IMR-90 (cell line): ENCODE results near the gene HYOU1. TPM values are rescaled to one million over a fixed set of nuclear protein-coding genes. Genes with fewer than 3 reads are reported as not detected.

Experiments used
- ATAC-seq: fragments of 200-7000 bp; cut with Tn5 transposase; 2 replicates; pipeline ENCODE4 v1.9.1; 2020; ENCODE audit warnings: low read depth, mild to moderate bottlenecking, moderate library complexity
- BruUV-seq: library from RNA; stranded (reverse); fragments of 400-500 nt; replicated peaks from 2 replicates; lab custom pipeline; 2021; lab: Mats Ljungman, UMichigan
- CTCF ChIA-PET: fragments of 300-600 bp; formaldehyde crosslinking; extraction: SDS; loops from one replicate; lab custom pipeline; 2021; ENCODE audit warnings: antibody characterized with exemption; lab: Yijun Ruan, JAX
- POLR2A ChIA-PET: fragments of 300-600 bp; sonication (Branson Sonifier 250); formaldehyde crosslinking; loops from one replicate; lab custom pipeline; 2022; ENCODE audit warnings: antibody characterized with exemption; ENCODE audit not compliant: unreplicated experiment; lab: Charles Lee
- DNase-seq: peaks from one replicate; pipeline ENCODE4 v3.0.0; 2013
- H2AFZ ChIP-seq: replicated peaks from 2 replicates; pipeline ENCODE3; 2013; ENCODE audit warnings: low read length, mild to moderate bottlenecking; ENCODE audit not compliant: poor library complexity
- H2AK5ac ChIP-seq: 2 replicates; pipeline ENCODE4 v1.6.1; 2013; ENCODE audit warnings: low read depth, low read length, inconsistent platforms
- H2AK9ac ChIP-seq: replicated peaks from 2 replicates; pipeline ENCODE3; 2013; ENCODE audit warnings: mild to moderate bottlenecking, low read depth, low read length, moderate library complexity; ENCODE audit not compliant: poor library complexity
- H2BK120ac ChIP-seq: 2 replicates; pipeline ENCODE4 v1.6.1; 2013; ENCODE audit warnings: low read depth, low read length, inconsistent platforms
- H2BK15ac ChIP-seq: 3 replicates; pipeline ENCODE4 v1.6.1; 2013; ENCODE audit warnings: low read depth, low read length, inconsistent platforms
- H2BK20ac ChIP-seq: 2 replicates; pipeline ENCODE4 v1.6.1; 2013; ENCODE audit warnings: low read depth, mild to moderate bottlenecking, inconsistent platforms, low read length, moderate library complexity
- H2BK5ac ChIP-seq: 2 replicates; pipeline ENCODE4 v1.6.1; 2013; ENCODE audit warnings: mild to moderate bottlenecking, low read depth, low read length, inconsistent platforms; ENCODE audit not compliant: poor library complexity, severe bottlenecking
- H3K14ac ChIP-seq: replicated peaks from 2 replicates; pipeline ENCODE4 v1.6.1; 2013; ENCODE audit warnings: low read depth, low read length, inconsistent platforms
- H3K18ac ChIP-seq: 2 replicates; pipeline ENCODE4 v1.6.1; 2013; ENCODE audit warnings: low read depth, low read length, control low read depth
- H3K23ac ChIP-seq: 2 replicates; pipeline ENCODE4 v1.6.1; 2013; ENCODE audit warnings: low read depth, low read length, inconsistent platforms
- H3K27ac ChIP-seq: 2 replicates; pipeline ENCODE4 v1.5.1; 2013; ENCODE audit warnings: mild to moderate bottlenecking, control low read depth, low read length; ENCODE audit not compliant: insufficient read depth
- H3K27me3 ChIP-seq: 2 replicates; pipeline ENCODE4 v1.6.1; 2013; ENCODE audit warnings: low read length; ENCODE audit not compliant: control insufficient read depth, insufficient read depth
- H3K36me3 ChIP-seq: 2 replicates; pipeline ENCODE4 v1.6.1; 2013; ENCODE audit warnings: low read length, mixed read lengths; ENCODE audit not compliant: control insufficient read depth, insufficient read depth
- H3K4ac ChIP-seq: 2 replicates; pipeline ENCODE4 v1.6.1; 2013; ENCODE audit warnings: low read depth, low read length, inconsistent platforms
- H3K4me1 ChIP-seq: 2 replicates; pipeline ENCODE4 v1.6.1; 2013; ENCODE audit warnings: low read length, mixed read lengths; ENCODE audit not compliant: control insufficient read depth, insufficient read depth
- H3K4me2 ChIP-seq: 2 replicates; pipeline ENCODE4 v1.6.1; 2013; ENCODE audit warnings: low read depth, mild to moderate bottlenecking, control low read depth, low read length, moderate library complexity
- H3K4me3 ChIP-seq: 2 replicates; pipeline ENCODE4 v1.5.1; 2013; ENCODE audit warnings: low read depth, mild to moderate bottlenecking, control low read depth, low read length, moderate library complexity; ENCODE audit not compliant: insufficient read depth
- H3K56ac ChIP-seq: 2 replicates; pipeline ENCODE4 v1.6.1; 2013; ENCODE audit warnings: low read length, inconsistent platforms; ENCODE audit not compliant: insufficient read depth; ENCODE audit errors: extremely low read depth
- H3K79me1 ChIP-seq, 2 experiments: 2 replicates each; pipeline ENCODE4 v1.6.1; 2013; ENCODE audit warnings: low read length in 2 of 2, inconsistent platforms in 1 of 2, low read depth in 1 of 2
- H3K9ac ChIP-seq: 2 replicates; pipeline ENCODE4 v1.6.1; 2013; ENCODE audit warnings: low read depth, low read length, control low read depth
- H3K9me1 ChIP-seq: 2 replicates; pipeline ENCODE4 v1.6.1; 2013; ENCODE audit warnings: low read length, inconsistent platforms; ENCODE audit not compliant: insufficient read depth
- H3K9me3 ChIP-seq: 2 replicates; pipeline ENCODE4 v1.6.1; 2013; ENCODE audit warnings: low read length; ENCODE audit not compliant: control insufficient read depth, insufficient read depth
- H4K20me1 ChIP-seq: 2 replicates; pipeline ENCODE4 v1.6.1; 2013; ENCODE audit warnings: low read length, inconsistent platforms; ENCODE audit not compliant: insufficient read depth
- H4K5ac ChIP-seq: 2 replicates; pipeline ENCODE4 v1.6.1; 2013; ENCODE audit warnings: mild to moderate bottlenecking, low read depth, low read length, control low read depth
- H4K8ac ChIP-seq, 2 experiments: 2 replicates each; pipeline ENCODE4 v1.6.1; 2013; ENCODE audit warnings: low read depth in 2 of 2, low read length in 2 of 2, control low read depth in 1 of 2, inconsistent platforms in 1 of 2
- H4K91ac ChIP-seq: 2 replicates; pipeline ENCODE4 v1.6.1; 2013; ENCODE audit warnings: low read depth, low read length, inconsistent platforms; ENCODE audit not compliant: insufficient read depth
- CEBPB ChIP-seq: IDR thresholded peaks from 2 replicates; pipeline ENCODE4 v1.6.1; 2012; ENCODE audit warnings: low read depth, low read length, improper control_type of control experiment
- WGBS, 2 experiments: methylation state at CpG; one replicate each; pipeline versions ENCODE4 v1.1.5 to v1.1.7; 2013; ENCODE audit warnings: missing lambda C conversion rate in 2 of 2; ENCODE audit not compliant: insufficient read length in 1 of 2; ENCODE audit errors: extremely low coverage in 2 of 2; 5-methylcytosine and 5-hydroxymethylcytosine counted together
- dilution Hi-C: fragments of 300-500 bp; cut with HindIII; formaldehyde crosslinking; loops from one replicate; pipeline ENCODE4 v1.14.3; 2018; ENCODE audit warnings: low sequenced_read_pairs; ENCODE audit not compliant: unreplicated experiment
- in situ Hi-C: fragments of 300-500 bp; cut with MboI; formaldehyde crosslinking; loops from 3 replicates; pipeline ENCODE4 v1.14.3; 2019; ENCODE audit warnings: low sequenced_read_pairs, inconsistent platforms, mixed read lengths
- intact Hi-C: fragments of 100-400 bp; cut with micrococcal nuclease; formaldehyde crosslinking; loops from 2 replicates; pipeline ENCODE4 v1.10.0; 2022
- polyA plus RNA-seq, 3 experiments: library from polyadenylated mRNA; depleted of rRNA; stranded (reverse); fragments of >200 nt; gene quantifications; 2 replicates each; pipeline ENCODE4 v1.2.3, GENCODE V29; 2012; ENCODE audit warnings: low replicate concordance in 1 of 3
- total RNA-seq: library from RNA; depleted of rRNA; stranded (reverse); fragments of >200 nt; gene quantifications from 2 replicates; pipeline ENCODE4 v1.2.3, GENCODE V29; 2012
- TF ChIP-seq, protein P1 (sequence below): fragments of 150-350 bp; IDR thresholded peaks from 2 replicates; pipeline ENCODE4 v1.6.1; 2016; ENCODE audit warnings: low read depth, mild to moderate bottlenecking, low read length, moderate library complexity, borderline replicate concordance
- TF ChIP-seq, protein P2 (sequence below): fragments of 150-350 bp; IDR thresholded peaks from 2 replicates; pipeline ENCODE4 v1.6.1; 2017; ENCODE audit warnings: mild to moderate bottlenecking, antibody characterized with exemption, low read length, low read depth

HYOU1 gene
- total and polyA plus RNA-seq, 2 of the 4 experiments (the other 2 are of a cell fraction): 117 to 181 TPM

DNA sequence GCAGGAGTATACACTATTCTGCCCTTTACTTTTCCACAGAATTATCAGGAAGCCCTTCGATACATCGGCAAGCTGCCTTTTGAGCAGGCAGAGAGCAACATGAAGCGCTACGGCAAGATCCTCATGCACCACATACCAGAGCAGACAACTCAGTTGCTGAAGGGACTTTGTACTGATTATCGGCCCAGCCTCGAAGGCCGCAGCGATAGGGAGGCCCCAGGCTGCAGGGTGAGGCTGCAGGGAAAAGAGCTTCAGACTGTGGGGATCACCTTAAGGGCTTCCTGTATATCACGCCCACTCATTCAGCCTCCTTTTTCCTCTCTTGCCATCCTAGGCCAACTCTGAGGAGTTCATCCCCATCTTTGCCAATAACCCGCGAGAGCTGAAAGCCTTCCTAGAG lies 20.8 kb upstream of the HYOU1 start:
- in situ Hi-C loops: no loop called here
- Histone ChIP-seq H3K27me3 (no peaks in the 10 kb centered on the region), H2BK120ac (no peak overlapping the region), H3K36me3 (peaks cover 66% of the 10 kb centered on the region), H3K9me3 (no peaks in the 10 kb centered on the region), H3K4me2 (no peak overlapping the region), H3K27ac (no peak overlapping the region), H3K79me1 (0 out of 4 replicates have a peak, but pooled peaks cover 0 to 3% of the 10 kb centered on the region in 2 experiments), H3K56ac (no peak overlapping the region), H2BK20ac (no peak overlapping the region), H3K4me1 (no peaks in the 10 kb centered on the region), H3K4ac (no peak overlapping the region), H3K23ac (no peak overlapping the region), H3K9ac (no peak overlapping the region), H4K5ac (no peak overlapping the region), H3K14ac (no peak overlapping the region), H2BK15ac (no peak overlapping the region), H3K9me1 (no peaks in the 10 kb centered on the region), H2AK5ac (no peak overlapping the region), H3K18ac (no peak overlapping the region), H2AK9ac (no peak overlapping the region), H2AFZ (no peak overlapping the region), H2BK5ac (no peak overlapping the region), H4K91ac (no peak overlapping the region), H4K8ac (no peak overlapping the region), H3K4me3 (no peak overlapping the region), H4K20me1 (no peaks in the 10 kb centered on the region)
- ATAC-seq (no peak), DNase-seq (no peak)
- 100% methylated on average over 7 of the region's 11 CpGs; no CpG with 5 or more reads in 1 of the 2 experiments for WGBS, 2 experiments
- intact Hi-C loops: no loop called here
- dilution Hi-C loops: no loop called here
- no TSS peak for BruUV-seq
- ChIA-PET CTCF (no interaction called here), POLR2A (no interaction called here)
- TF ChIP-seq, protein P1, sequence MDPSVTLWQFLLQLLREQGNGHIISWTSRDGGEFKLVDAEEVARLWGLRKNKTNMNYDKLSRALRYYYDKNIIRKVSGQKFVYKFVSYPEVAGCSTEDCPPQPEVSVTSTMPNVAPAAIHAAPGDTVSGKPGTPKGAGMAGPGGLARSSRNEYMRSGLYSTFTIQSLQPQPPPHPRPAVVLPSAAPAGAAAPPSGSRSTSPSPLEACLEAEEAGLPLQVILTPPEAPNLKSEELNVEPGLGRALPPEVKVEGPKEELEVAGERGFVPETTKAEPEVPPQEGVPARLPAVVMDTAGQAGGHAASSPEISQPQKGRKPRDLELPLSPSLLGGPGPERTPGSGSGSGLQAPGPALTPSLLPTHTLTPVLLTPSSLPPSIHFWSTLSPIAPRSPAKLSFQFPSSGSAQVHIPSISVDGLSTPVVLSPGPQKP: no peak
- TF ChIP-seq CEBPB: no peak
- TF ChIP-seq, protein P2, sequence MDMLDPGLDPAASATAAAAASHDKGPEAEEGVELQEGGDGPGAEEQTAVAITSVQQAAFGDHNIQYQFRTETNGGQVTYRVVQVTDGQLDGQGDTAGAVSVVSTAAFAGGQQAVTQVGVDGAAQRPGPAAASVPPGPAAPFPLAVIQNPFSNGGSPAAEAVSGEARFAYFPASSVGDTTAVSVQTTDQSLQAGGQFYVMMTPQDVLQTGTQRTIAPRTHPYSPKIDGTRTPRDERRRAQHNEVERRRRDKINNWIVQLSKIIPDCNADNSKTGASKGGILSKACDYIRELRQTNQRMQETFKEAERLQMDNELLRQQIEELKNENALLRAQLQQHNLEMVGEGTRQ: no peak
